HG02623 (cell line): ENCODE measurements around the gene AOC1.
"Not testable (repeated sequence)": the region's sequence is repeated elsewhere in the genome, so short reads cannot be mapped to it uniquely, and the experiment has no call there.

ENCODE experiments used
- ATAC-seq: cut with Tn5 transposase; IDR thresholded peaks from one replicate; pipeline ENCODE4 v1.9.1; 2021; ENCODE audit warnings: moderate library complexity; ENCODE audit not compliant: unreplicated experiment

Gene AOC1

GRCh38 chr7:150891740-150892139 is 39.4 kb downstream of the AOC1 start:
- ATAC-seq: no peak

DNA sequence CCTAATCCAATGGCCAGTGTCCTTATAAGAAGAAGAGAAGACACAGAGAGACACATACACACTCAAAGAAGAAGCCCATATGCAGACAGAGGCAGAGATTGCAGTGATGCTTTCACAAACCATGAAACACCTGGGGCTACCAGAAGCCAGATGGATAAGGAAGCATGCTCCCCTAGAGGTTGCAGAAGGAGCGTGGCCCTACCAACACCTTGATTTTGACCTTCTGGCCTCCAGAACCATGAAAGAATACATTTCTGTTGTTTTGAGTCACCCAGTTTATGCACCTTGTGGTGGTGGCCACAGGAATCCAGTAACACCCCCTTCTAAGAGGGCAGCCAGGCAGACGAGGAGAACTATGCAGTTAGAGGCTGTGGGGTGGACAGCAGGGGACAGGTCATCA is 43.5 kb downstream of the AOC1 start:
- ATAC-seq: no peak

GRCh38 chr7:150896562-150897209 is 44.4 kb downstream of the AOC1 start:
- no peak for ATAC-seq

DNA sequence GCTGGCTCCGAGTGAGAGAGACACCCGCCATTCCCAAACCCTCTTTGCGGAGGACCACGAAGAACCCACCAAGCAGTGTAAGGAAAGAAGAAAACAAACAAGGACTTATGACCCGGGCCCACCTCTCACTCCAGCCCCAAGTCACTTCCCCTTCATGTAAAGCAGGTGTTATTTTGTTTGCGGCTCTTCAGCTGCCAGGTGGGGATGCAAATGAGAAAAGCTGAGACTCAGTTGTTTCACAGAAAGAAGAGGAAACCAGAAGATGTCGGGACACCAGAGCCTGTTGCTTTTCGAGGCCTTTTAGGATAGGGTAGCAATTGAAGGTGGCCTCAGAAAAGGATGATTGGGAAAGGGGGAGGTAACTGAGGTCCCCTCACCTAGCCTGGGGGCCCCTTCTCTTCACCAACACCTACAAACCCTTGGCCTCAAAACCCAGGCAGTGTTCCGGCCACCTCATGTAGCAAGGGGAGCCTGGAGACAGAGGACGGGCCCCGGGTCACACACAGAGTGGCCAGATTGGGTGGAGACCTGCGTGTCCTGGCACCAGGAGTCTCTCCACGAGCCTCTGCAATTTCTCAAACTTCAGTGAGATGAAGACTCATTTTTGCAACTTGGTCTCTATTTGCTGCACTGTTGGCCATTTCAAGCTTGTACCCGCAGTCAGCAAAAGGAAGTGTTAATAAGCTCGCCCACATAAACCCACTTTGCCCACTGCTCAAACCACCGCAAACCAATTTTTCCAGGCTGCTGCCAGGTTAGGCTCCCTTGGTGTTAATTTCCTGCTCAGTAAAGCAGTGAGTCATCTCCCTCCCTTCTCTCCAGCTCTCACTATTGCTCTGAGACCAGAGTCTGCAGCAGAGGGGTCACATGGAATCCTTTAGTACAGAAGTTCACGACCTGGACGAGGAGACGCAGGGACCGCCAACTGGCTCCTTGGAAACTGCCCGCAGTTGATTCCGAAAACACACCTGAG is 45.5 kb downstream of the AOC1 start:
- ATAC-seq: peak; percentile 72

- ATAC-seq: peak; percentile 43
These were observed 46.2 kb downstream of the AOC1 start for GRCh38 chr7:150898475-150899011.

- ATAC-seq: no peak
These were observed 48.4 kb downstream of the AOC1 start for GRCh38 chr7:150900675-150901074.

DNA sequence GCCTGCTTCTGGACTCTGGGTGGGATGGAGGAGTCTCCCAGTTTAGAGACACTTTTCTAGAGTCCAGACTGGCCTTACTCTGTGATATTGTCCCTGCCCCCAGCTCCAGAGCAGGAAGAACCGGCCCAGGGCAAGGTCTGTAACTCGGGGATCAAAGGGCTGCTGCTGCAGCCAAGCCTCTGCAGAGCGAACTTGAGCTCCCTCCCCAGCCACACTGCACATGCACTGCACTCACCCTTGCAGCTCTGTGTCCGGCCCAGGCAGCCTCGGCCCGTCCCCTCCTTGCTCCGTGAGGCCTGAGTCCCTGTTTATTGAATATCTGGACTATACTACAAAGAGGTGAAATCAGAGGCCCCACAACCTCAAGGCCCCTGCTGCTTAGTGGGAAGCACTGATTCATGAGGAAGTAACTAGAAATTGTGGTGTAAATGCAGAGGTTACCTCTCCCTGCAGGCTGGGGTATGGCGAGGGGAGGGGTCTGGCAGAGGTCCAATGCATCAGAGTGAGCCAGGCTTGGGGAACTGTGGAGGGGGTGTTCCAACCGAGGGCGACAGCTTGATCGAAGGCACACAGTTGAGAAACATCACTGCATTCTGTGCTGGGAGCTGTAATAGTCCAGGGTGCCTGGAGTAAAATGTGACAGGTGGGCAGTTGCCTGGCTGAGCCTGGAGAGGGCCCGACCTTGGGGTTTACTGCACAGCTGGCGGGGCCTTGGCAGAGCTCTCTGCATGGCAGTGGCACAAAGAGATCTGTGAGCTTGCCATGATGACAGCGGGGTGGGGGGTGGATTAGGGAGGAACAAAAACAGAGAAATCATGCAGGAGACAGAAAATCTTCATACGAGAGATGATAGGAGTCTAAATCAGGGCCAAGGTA is 49.1 kb downstream of the AOC1 start:
- no peak for ATAC-seq

DNA sequence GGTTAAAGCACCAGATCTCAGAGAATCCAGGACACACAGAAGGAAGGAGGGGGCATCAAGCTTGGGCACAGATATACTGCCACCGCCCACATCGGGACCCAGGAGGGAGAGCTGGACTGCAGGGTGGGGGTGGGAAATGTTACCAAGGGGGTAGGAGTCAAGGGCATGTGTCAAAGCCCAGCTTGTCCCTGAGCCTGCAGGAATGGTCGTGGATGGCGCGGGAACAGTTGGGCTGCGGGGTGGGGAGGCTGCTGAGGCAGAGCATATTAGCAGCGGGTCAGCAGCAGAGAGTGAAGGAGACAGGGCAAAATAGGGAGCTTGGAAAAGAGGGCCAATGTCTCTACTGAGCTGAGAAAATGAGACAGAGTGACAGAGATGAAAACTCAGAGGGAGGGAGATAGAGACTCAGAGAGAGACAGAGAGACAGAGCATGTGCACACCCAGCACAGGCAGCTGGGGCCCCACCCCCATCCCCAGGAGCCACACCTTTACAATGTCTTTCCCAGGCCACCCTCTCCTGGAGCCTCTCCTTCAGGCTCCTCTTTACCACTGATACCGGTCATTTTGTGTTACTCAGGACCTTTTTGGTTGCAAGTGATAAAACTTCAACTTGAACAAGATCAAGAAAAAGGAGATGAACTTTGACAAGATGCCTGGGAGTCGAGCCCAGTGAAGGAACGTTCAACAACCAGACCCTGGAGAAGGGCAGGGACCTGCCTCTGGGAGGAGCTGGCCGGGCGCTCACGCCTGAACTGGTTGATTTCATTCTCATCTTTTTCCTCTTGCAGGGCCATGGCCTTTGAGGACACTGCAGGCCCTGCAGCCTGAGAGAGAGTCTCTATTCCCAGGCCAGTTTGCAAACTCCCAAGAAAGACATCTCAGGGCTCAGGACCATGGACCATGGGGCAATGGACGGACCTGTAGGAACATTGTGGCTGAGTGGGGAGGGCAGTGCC is 50.0 kb downstream of the AOC1 start:
- ATAC-seq: no peak

DNA sequence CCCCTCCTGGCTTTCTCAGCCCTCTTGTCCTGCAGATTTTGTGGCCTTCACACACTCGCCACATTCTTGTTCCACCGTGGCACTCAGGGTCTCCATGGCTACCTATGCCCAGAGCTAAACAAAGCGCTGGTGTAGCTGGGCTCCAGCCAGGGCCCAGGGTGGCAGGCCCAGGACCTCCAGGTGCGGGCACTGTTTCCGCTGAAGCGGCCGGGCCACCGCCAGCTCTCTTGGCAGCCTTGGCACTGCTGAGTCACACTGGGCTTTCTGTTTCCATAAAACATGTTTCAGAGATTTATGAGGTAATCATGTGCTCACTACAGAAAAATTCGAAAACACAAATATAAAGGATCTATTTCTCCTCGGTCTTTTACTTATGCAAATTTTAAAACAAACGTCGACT is 51.3 kb downstream of the AOC1 start:
- ATAC-seq: no peak

DNA sequence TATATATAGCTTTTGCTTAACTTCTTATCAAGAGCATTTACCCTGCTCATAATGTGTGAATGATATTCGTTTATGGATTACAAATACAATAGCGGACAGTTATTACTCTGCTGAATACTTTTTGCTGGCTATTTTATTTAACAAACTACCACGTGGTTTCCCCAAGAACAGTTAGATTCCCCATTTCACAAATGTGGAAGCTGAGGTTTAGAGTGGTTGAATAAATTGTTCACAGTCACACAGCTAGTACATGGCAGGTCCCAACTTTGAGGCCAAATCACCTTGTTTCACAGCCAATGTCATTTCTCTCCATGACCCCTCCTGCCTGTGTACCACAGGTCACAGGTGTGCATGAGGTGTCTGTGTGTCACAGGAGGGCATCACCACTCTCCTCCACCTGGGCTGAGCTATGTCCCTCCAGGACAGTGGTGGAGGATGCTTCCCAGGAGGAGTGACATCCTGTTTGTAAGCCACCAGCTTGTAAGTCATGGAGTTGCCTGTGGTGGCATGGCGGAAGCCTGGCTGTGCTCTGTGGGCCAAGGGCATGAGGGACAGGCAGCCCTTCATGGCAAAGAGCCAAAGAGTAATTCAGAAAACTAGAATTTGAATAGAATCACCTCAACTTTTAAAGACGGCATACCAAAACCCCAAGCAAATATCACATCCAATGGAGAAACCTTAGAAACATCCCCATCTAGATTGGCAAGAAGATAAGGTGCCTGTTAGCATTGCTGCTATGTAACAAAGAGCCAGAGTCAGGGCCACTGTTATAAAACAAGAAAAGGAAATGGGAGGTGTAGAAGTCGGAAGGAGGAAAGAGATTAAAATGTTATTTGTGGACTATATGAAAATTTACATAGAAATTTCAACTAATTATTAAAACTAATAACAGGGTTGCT is 51.9 kb downstream of the AOC1 start:
- no peak for ATAC-seq

GRCh38 chr7:150908173-150908572 is 55.9 kb downstream of the AOC1 start:
- no peak for ATAC-seq

DNA sequence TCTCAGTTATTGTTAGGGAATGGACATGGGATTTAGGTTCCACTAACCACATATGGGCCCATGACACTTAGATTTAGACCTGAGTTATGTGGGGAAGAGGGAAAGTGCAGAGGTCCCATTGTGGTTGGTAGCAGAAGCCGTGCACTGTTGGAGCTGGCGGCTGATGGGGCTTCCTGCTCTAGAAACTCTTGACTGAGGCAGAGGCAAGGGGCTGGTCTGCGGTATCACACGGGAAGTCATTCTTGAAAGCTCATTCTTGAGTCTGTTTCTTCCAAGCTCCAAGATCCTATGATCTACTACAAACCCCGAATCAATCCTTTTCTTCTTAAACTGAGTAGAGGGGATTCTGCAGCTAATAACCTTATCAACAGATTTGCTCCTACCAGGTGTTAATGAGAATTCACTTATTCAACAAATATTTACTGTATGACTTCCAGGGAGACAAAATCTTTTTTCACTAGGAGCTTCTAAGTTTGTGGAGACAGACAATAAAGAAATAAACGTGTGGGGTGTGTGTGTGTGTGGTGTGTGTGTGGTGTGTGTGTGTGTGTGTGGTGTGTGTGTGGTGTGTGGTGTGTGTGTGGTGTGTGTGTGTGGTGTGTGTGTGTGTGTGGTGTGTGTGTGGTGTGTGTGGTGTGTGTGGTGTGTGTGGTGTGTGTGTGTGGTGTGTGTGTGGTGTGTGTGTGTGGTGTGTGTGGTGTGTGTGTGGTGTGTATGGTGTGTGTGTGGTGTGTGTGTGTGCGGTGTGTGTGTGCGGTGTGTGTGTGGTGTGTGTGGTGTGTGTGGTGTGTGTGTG is 57.1 kb downstream of the AOC1 start:
- no peak for ATAC-seq

DNA sequence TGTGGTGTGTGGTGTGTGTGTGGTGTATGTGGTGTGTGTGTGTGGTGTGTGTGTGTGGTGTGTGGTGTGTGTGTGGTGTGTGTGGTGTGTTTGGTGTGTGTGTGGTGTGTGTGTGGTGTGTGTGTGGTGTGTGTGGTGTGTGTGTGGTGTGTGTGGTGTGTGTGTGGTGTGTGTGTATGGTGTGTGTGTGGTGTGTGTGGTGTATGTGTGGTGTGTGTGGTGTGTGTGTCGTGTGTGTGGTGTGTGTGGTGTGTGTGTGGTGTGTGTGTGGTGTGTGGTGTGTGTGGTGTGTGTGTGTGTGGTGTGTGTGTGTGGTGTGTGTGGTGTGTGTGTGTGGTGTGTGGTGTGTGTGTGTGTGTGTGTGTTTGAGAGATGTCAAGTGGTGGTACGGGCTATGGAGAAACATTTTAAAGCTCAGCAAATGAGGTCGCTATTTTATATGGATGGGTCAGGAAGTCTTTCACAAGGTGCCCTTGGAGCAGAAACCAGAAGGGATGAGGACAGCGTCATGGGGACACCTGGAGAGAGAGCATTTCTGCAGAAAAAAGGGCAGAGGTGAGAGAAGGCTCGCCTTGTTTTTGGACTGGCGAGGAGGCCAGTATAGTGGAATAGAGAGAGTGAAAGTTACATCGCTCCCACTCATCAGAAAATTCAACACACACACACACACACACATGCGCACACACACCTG is 58.1 kb downstream of the AOC1 start:
- not testable (repeated sequence) for ATAC-seq

DNA sequence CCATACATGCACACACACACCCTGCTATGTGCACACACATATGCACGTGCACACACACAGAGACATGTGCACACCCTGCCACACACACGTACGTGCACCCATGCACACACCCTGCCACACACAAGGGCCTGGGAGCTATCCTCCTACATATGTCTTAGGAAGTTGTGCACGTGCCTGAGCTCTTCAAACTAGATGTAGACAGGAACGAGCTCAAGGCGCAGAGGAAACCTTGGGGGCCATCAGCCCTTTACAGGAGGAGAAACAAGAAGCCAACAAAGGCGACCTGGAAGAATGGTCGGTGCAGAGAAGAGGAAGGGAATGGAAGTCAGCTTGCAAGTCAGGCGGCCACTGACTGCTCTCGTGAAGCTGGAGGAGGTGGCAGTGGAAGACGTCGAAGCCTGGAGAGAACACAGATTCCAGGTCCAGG is 58.7 kb downstream of the AOC1 start:
- ATAC-seq: no peak
